Ecto neural progenitor cell (in vitro differentiated cells): ENCODE measurements around the gene ARHGEF10L.

Experiments
- DNase-seq: peaks from one replicate; pipeline ENCODE4 v3.0.0-alpha.2; 2018; ENCODE audit warnings: low spot score

Gene ARHGEF10L

GRCh38 chr1:17546946-17547670 is 7.6 kb downstream of the ARHGEF10L start:
- no peak for DNase-seq

GRCh38 chr1:17549384-17549783 is 9.9 kb downstream of the ARHGEF10L start:
- no peak for DNase-seq

- no peak for DNase-seq
Observed at GRCh38 chr1:17550729-17551584, 11.5 kb downstream of the ARHGEF10L start.

GRCh38 chr1:17551755-17552234 is 12.3 kb downstream of the ARHGEF10L start:
- DNase-seq, result no peak

- DNase-seq, result no peak
Observed at GRCh38 chr1:17553975-17554700, 14.6 kb downstream of the ARHGEF10L start.

- no peak for DNase-seq
Observed at GRCh38 chr1:17554954-17555353, 15.5 kb downstream of the ARHGEF10L start.

GRCh38 chr1:17557986-17558385 is 18.5 kb downstream of the ARHGEF10L start:
- no peak for DNase-seq

- DNase-seq, result no peak
Observed at GRCh38 chr1:17558541-17558940, 19.0 kb downstream of the ARHGEF10L start.

- no peak for DNase-seq
Observed at GRCh38 chr1:17558954-17559614, 19.6 kb downstream of the ARHGEF10L start.

GRCh38 chr1:17559615-17560419 is 20.3 kb downstream of the ARHGEF10L start:
- no peak for DNase-seq

- no peak for DNase-seq
Observed at GRCh38 chr1:17561247-17561548, 21.7 kb downstream of the ARHGEF10L start.

GRCh38 chr1:17561561-17561985 is 22.1 kb downstream of the ARHGEF10L start:
- no peak for DNase-seq

- DNase-seq, result no peak
Observed at GRCh38 chr1:17562375-17562774, 22.9 kb downstream of the ARHGEF10L start.

GRCh38 chr1:17563494-17564281 is 24.2 kb downstream of the ARHGEF10L start:
- no peak for DNase-seq

- peak; percentile 63 for DNase-seq
Observed at GRCh38 chr1:17564458-17565393, 25.2 kb downstream of the ARHGEF10L start.

GRCh38 chr1:17565461-17566252 is 26.2 kb downstream of the ARHGEF10L start:
- peak; percentile 56 for DNase-seq

- no peak for DNase-seq
Observed at GRCh38 chr1:17566417-17566816, 26.9 kb downstream of the ARHGEF10L start.

- DNase-seq, result no peak
Observed at GRCh38 chr1:17566892-17567291, 27.4 kb downstream of the ARHGEF10L start.
